H1 (cell line): ENCODE results near the gene JAG1. TPM values are rescaled to one million over a fixed set of nuclear protein-coding genes. Genes with fewer than 3 reads are reported as not detected.

Source experiments
- CTCF ChIA-PET: fragments of 300-600 bp; sonication (Branson Sonifier 250); formaldehyde crosslinking; loops from one replicate; lab custom pipeline; 2021; ENCODE audit not compliant: partially characterized antibody; lab: Charles Lee
- POLR2A ChIA-PET: fragments of 300-600 bp; sonication (Branson Sonifier 250); formaldehyde crosslinking; loops from one replicate; lab custom pipeline; 2021; ENCODE audit warnings: inconsistent platforms; ENCODE audit not compliant: partially characterized antibody; lab: Charles Lee
- DNase-seq, 2 experiments: peaks; one replicate each; pipeline versions ENCODE4 v3.0.0 to v3.0.0-alpha.2; 2010 to 2022; ENCODE audit warnings: low spot score in 2 of 2, low read depth in 1 of 2, mixed read lengths in 1 of 2
- FAIRE-seq: peaks from 2 replicates; lab custom pipeline; 2011; peaks lifted over from hg19 to GRCh38; lab: Jason Lieb, UNC
- H2AFZ ChIP-seq: 2 replicates; pipeline ENCODE4 v1.8.1; 2012; ENCODE audit warnings: low read length, inconsistent platforms
- H2AK5ac ChIP-seq: 2 replicates; pipeline ENCODE4 v1.6.1; 2013; ENCODE audit warnings: low read depth, low read length
- H2BK120ac ChIP-seq: replicated peaks from 2 replicates; pipeline ENCODE3; 2013; ENCODE audit warnings: low read depth, low read length, inconsistent platforms
- H2BK12ac ChIP-seq: 2 replicates; pipeline ENCODE4 v1.6.1; 2013; ENCODE audit warnings: low read depth, low read length
- H2BK15ac ChIP-seq: 2 replicates; pipeline ENCODE4 v1.6.1; 2013; ENCODE audit warnings: low read length
- H2BK20ac ChIP-seq: 2 replicates; pipeline ENCODE4 v1.6.1; 2013; ENCODE audit warnings: low read length
- H2BK5ac ChIP-seq: 2 replicates; pipeline ENCODE4 v1.6.1; 2013; ENCODE audit warnings: low read depth, low read length
- H3K14ac ChIP-seq: 2 replicates; pipeline ENCODE4 v1.6.1; 2013; ENCODE audit warnings: inconsistent platforms; ENCODE audit not compliant: insufficient read length
- H3K18ac ChIP-seq: 2 replicates; pipeline ENCODE4 v1.6.1; 2013; ENCODE audit warnings: low read length; ENCODE audit errors: extremely low read depth
- H3K23ac ChIP-seq: 2 replicates; pipeline ENCODE4 v1.6.1; 2013; ENCODE audit warnings: inconsistent platforms; ENCODE audit not compliant: insufficient read length
- H3K23me2 ChIP-seq: 2 replicates; pipeline ENCODE4 v1.6.1; 2013; ENCODE audit warnings: low read depth, low read length
- H3K27ac ChIP-seq: 2 replicates; pipeline ENCODE4 v1.6.1; 2011; ENCODE audit warnings: low read depth, low read length, inconsistent platforms
- H3K27me3 ChIP-seq, 4 experiments: replicated peaks in 1 of 4; 1 replicate in 1 of 4; 2 replicates in 3 of 4; pipeline versions ENCODE4 v1.6.1 to v1.8.1; 2011 to 2013; ENCODE audit warnings: low read length in 3 of 4, mild to moderate bottlenecking in 3 of 4, inconsistent platforms in 2 of 4, mixed read lengths in 2 of 4, moderate library complexity in 1 of 4; ENCODE audit not compliant: control insufficient read depth in 3 of 4, insufficient read depth in 3 of 4; ENCODE audit errors: extremely low read depth in 1 of 4
- H3K36me3 ChIP-seq, 4 experiments: 2 replicates each; pipeline versions ENCODE4 v1.6.1 to v1.8.1; 2011 to 2013; ENCODE audit warnings: mild to moderate bottlenecking in 4 of 4, low read length in 3 of 4, moderate library complexity in 2 of 4, control low read depth in 1 of 4, inconsistent platforms in 1 of 4; ENCODE audit not compliant: insufficient read depth in 4 of 4, control insufficient read depth in 2 of 4
- H3K4ac ChIP-seq: replicated peaks from 2 replicates; pipeline ENCODE3; 2013; ENCODE audit warnings: low read length, low read depth, mixed read lengths, inconsistent platforms; ENCODE audit not compliant: insufficient read length
- H3K4me1 ChIP-seq, 4 experiments: replicated peaks in 1 of 4; 1 replicate in 1 of 4; 2 replicates in 3 of 4; pipeline versions ENCODE4 v1.6.1 to v1.8.1; 2011 to 2013; ENCODE audit warnings: low read length in 3 of 4, inconsistent platforms in 2 of 4, mixed read lengths in 1 of 4; ENCODE audit not compliant: insufficient read depth in 4 of 4, control insufficient read depth in 3 of 4
- H3K4me2 ChIP-seq, 2 experiments: 2 replicates each; pipeline versions ENCODE4 v1.6.1 to v1.8.1; 2011 to 2013; ENCODE audit warnings: low read depth in 2 of 2, low read length in 2 of 2, control low read depth in 1 of 2, inconsistent platforms in 1 of 2, mild to moderate bottlenecking in 1 of 2; ENCODE audit not compliant: insufficient read depth in 1 of 2
- H3K4me3 ChIP-seq, 4 experiments: fragments of 200-600, 300-600 bp in 1 of 4; sonication (generic), shearing (Covaris generic), sonication (Bioruptor Twin) in 1 of 4; 2 replicates each; pipeline versions ENCODE4 v1.5.1 to v1.8.1; 2011 to 2016; ENCODE audit warnings: low read length in 4 of 4, low read depth in 3 of 4, control low read depth in 2 of 4, inconsistent platforms in 2 of 4, mild to moderate bottlenecking in 2 of 4, mixed read lengths in 1 of 4, moderate library complexity in 1 of 4; ENCODE audit not compliant: insufficient read depth in 2 of 4; ENCODE audit errors: extremely low read depth in 1 of 4
- H3K56ac ChIP-seq: replicated peaks from 2 replicates; pipeline ENCODE3; 2013; ENCODE audit warnings: low read depth, mild to moderate bottlenecking, mixed read lengths, low read length, inconsistent platforms; ENCODE audit not compliant: insufficient read length
- H3K79me1 ChIP-seq: 2 replicates; pipeline ENCODE4 v1.6.1; 2013; ENCODE audit warnings: low read depth, low read length, control low read depth
- H3K79me2 ChIP-seq, 2 experiments: 2 replicates each; pipeline versions ENCODE4 v1.6.1 to v1.8.1; 2012 to 2013; ENCODE audit warnings: low read length in 2 of 2, mild to moderate bottlenecking in 2 of 2, inconsistent platforms in 1 of 2; ENCODE audit not compliant: insufficient read depth in 2 of 2, control insufficient read depth in 1 of 2
- H3K9ac ChIP-seq, 4 experiments: replicated peaks in 1 of 4; 1 replicate in 1 of 4; 2 replicates in 3 of 4; pipeline versions ENCODE4 v1.6.1 to v1.8.1; 2011 to 2013; ENCODE audit warnings: low read depth in 3 of 4, low read length in 3 of 4, control low read depth in 2 of 4, mild to moderate bottlenecking in 2 of 4, moderate library complexity in 2 of 4, inconsistent platforms in 1 of 4; ENCODE audit errors: extremely low read depth in 1 of 4
- H3K9me3 ChIP-seq, 2 experiments: 2 replicates each; pipeline versions ENCODE4 v1.6.1 to v1.8.1; 2012 to 2013; ENCODE audit warnings: mild to moderate bottlenecking in 2 of 2, moderate library complexity in 2 of 2, control low read depth in 1 of 2, inconsistent platforms in 1 of 2, low read depth in 1 of 2, low read length in 1 of 2, mixed read lengths in 1 of 2; ENCODE audit not compliant: insufficient read depth in 2 of 2
- H4K20me1 ChIP-seq, 2 experiments: replicated peaks in 1 of 2; 2 replicates each; pipeline versions ENCODE3 to v1.8.1; 2011 to 2013; ENCODE audit warnings: inconsistent platforms in 2 of 2, low read length in 2 of 2, mild to moderate bottlenecking in 1 of 2; ENCODE audit not compliant: insufficient read depth in 2 of 2, control insufficient read depth in 1 of 2
- H4K5ac ChIP-seq: 2 replicates; pipeline ENCODE4 v1.6.1; 2013; ENCODE audit warnings: low read length, low read depth, mixed read lengths, inconsistent platforms; ENCODE audit not compliant: insufficient read length
- H4K8ac ChIP-seq: 2 replicates; pipeline ENCODE4 v1.8.0; 2013; ENCODE audit warnings: mild to moderate bottlenecking, moderate library complexity, low read length, inconsistent platforms; ENCODE audit not compliant: insufficient read depth; ENCODE audit errors: extremely low read depth
- H4K91ac ChIP-seq: replicated peaks from 2 replicates; pipeline ENCODE3; 2013; ENCODE audit warnings: low read length, mixed read lengths, inconsistent platforms; ENCODE audit not compliant: insufficient read length
- CBX8 ChIP-seq: fragments of 300-800, 300-1000 bp; sonication (generic); IDR thresholded peaks from 2 replicates; pipeline ENCODE4 v1.7.1; 2016; ENCODE audit warnings: low read depth, low read length, borderline replicate concordance
- RBBP5 ChIP-seq: IDR thresholded peaks from 2 replicates; pipeline ENCODE4 v1.7.1; 2012; ENCODE audit warnings: low read depth, mild to moderate bottlenecking, inconsistent platforms, low read length, moderate library complexity, borderline replicate concordance
- WGBS, 2 experiments: shearing (Covaris generic) in 1 of 2; methylation state at CpG; one replicate each; pipeline versions ENCODE4 v1.1.6 to v1.1.7; 2013 to 2015; ENCODE audit warnings: low lambda C conversion rate in 2 of 2, mixed read lengths in 2 of 2, inconsistent platforms in 1 of 2, low coverage in 1 of 2, missing lambda C conversion rate in 1 of 2; ENCODE audit not compliant: insufficient replicate concordance in 2 of 2, insufficient coverage in 1 of 2, insufficient read length in 1 of 2; ENCODE audit errors: extremely low coverage in 1 of 2, missing lambda C conversion rate in 1 of 2; 5-methylcytosine and 5-hydroxymethylcytosine counted together
- polyA plus RNA-seq, 7 experiments: library from polyadenylated mRNA; depleted of rRNA in 3 of 7; stranded (reverse) in 5 of 7; unstranded in 2 of 7; fragments of >200 nt in 5 of 7; fragments of 200-250 nt in 2 of 7; gene quantifications; 1 replicate in 5 of 7; 2 replicates in 1 of 7; 4 replicates in 1 of 7; pipeline versions ENCODE4 v1.2.1 to v1.2.3, GENCODE V29; 2011 to 2013; ENCODE audit warnings: missing spikeins in 2 of 7, mixed read lengths in 2 of 7
- total RNA-seq: library from RNA; stranded (reverse); fragmentation: NEBNext Ultra II Directional; extraction: Animal tissue kit (Norgen Biotek cat#: 25700); gene quantifications from 2 replicates; pipeline ENCODE4 v1.2.1, GENCODE V29; 2021

Gene JAG1
- total and polyA plus RNA-seq, 2 of the 8 experiments (the other 6 are each of a cell fraction or from before 2014, with no cell fraction given) = 13.5 to 27.3 TPM

GRCh38 chr20:10602221-10602871 is 71.5 kb downstream of the JAG1 start:
- Histone ChIP-seq H3K4ac (no peak overlapping the region), H4K5ac (no peak overlapping the region), H2AFZ (no peak overlapping the region), H2BK120ac (no peak overlapping the region), H3K18ac (no peak overlapping the region), H3K23ac (no peak overlapping the region), H2AK5ac (no peak overlapping the region), H3K36me3 (no peaks in the 10 kb centered on the region), H3K4me2 (no peak overlapping the region), H3K23me2 (no peaks in the 10 kb centered on the region), H3K14ac (no peak overlapping the region), H3K27ac (no peak overlapping the region), H3K79me2 (no peaks in the 10 kb centered on the region), H3K9me3 (no peaks in the 10 kb centered on the region), H4K8ac (no peak overlapping the region), H3K56ac (no peak overlapping the region), H2BK15ac (no peak overlapping the region), H3K27me3 (no peaks in the 10 kb centered on the region), H2BK12ac (no peak overlapping the region)
- POLR2A ChIA-PET = no interaction called here
- CTCF ChIA-PET = interaction anchor here (1.3 to 2.1 kb wide), 2 partner anchors 9 to 36 kb away, joined by 3 to 9 read pairs; no protein-coding TSS in a partner anchor
- no peak for FAIRE-seq
- 87% methylated on average over 4 of the region's 4 CpGs; no CpG with 5 or more reads in 1 of the 2 experiments for WGBS, 2 experiments
- no peak for TF ChIP-seq CBX8
- no peak for TF ChIP-seq RBBP5
- TF ChIP-seq, all 59 proteins: peak for 0
- Histone ChIP-seq H3K4me3 (no peak overlapping the region), H4K20me1 (no peaks in the 10 kb centered on the region), H3K9ac (no peak overlapping the region), H3K4me1 (peaks cover 0 to 1% (median 0%) of the 10 kb centered on the region in 4 experiments; a peak in 1 of 7 replicates), H2BK5ac (no peak overlapping the region), H4K91ac (no peak overlapping the region), H3K79me1 (no peaks in the 10 kb centered on the region), H2BK20ac (no peak overlapping the region)
- no peak for DNase-seq
